Astrocyte (in vitro differentiated cells and primary cell): ENCODE measurements around the gene CMSS1.

ENCODE experiments used
- CTCF ChIP-seq: IDR thresholded peaks from 2 replicates; pipeline ENCODE4 v1.5.1; 2011; ENCODE audit warnings: low read depth, mild to moderate bottlenecking, inconsistent platforms, low read length, moderate library complexity; ENCODE audit not compliant: insufficient read depth
- EZH2 ChIP-seq: IDR thresholded peaks from 2 replicates; pipeline ENCODE4 v1.6.1; 2012; ENCODE audit warnings: mild to moderate bottlenecking, low read length, inconsistent platforms; ENCODE audit not compliant: insufficient read depth

GRCh38 chr3:99927671-99928457, 110.2 kb downstream of the CMSS1 start:
- TF ChIP-seq CTCF (no peak), EZH2 (no peak)
